GM21381 (cell line): Measurements from ENCODE around the gene PAIP1.
A peak's percentile ranks its signal among the peaks of the same experiment; 100 is the strongest.
"Not testable (repeated sequence)": the region's sequence is repeated elsewhere in the genome, so short reads cannot be mapped to it uniquely, and the experiment has no call there.

ENCODE experiments used
- ATAC-seq: cut with Tn5 transposase; IDR thresholded peaks from one replicate; pipeline ENCODE4 v1.9.1; 2021; ENCODE audit warnings: mild to moderate bottlenecking, moderate library complexity; ENCODE audit not compliant: unreplicated experiment

PAIP1 gene

GRCh38 chr5:43572357-43572756 is 15.5 kb upstream of the PAIP1 start:
- no peak for ATAC-seq

- ATAC-seq = no peak
Measured at GRCh38 chr5:43571237-43571636, 14.4 kb upstream of the PAIP1 start.

GRCh38 chr5:43570450-43571158 is 13.7 kb upstream of the PAIP1 start:
- no peak for ATAC-seq

- no peak for ATAC-seq
Measured at GRCh38 chr5:43569236-43569746, 12.4 kb upstream of the PAIP1 start.

GRCh38 chr5:43567967-43568366 is 11.1 kb upstream of the PAIP1 start:
- ATAC-seq = no peak

DNA sequence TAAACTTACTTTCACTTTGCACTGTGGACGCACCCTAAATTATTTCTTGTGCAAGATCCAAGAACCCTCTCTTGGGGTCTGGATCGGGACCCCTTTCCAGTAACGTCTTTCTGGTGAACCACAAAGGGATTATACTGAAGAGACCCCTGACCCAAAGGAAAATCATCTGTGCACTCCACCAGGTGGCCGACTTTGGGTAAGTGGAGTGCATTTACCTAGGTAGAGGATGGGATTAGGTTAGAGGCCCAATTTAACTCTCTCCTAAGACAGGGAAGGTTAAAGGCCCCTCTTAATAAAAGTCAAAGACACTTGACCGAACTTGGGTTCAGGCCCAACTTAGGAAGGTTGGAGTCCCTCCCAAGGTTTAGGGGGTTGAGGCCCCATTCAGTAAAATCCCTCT is 8.2 kb upstream of the PAIP1 start:
- no peak for ATAC-seq

- ATAC-seq = no peak
Measured at GRCh38 chr5:43564289-43564850, 7.5 kb upstream of the PAIP1 start.

DNA sequence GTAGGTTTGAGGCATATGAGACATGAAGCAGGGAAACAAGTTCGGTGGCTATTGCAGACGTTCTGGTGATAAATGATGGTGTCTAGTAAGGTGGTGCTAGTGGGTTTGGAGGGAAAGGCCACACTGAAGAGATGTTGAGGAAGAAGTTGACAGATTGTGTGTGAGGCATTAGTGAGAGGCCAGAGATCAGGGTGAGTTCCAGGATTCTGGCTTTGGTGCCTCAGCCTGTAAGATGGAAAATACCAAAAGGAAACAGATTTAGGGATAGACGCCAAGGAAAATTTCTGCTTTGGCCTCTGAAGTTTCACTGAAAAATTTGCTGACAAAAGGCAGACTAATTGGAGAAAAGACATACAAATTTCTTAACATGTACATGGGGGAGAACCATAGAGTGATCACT is 6.4 kb upstream of the PAIP1 start:
- no peak for ATAC-seq

DNA sequence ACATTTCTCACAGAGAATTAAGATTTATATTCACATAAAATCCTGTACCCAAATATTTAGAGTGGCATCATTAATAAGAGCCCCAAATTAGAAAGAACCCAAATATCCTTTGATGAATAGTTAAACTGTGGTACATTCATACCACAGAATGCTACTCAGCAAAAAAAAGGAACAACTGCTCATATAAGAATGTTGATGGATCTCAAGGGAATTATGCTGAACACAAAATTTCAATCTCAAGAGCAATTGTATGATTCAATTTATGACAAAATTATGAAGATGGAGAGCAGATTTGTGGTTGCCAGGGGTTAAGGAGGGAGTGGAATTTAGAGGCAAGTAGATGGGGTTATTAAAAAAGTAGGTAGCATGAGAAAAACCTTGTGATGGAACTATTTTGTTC is 4.5 kb upstream of the PAIP1 start:
- ATAC-seq = no peak

GRCh38 chr5:43560128-43560527 is 3.3 kb upstream of the PAIP1 start:
- ATAC-seq = no peak

GRCh38 chr5:43556607-43556856 is 345 bp downstream of the PAIP1 start:
- ATAC-seq = peak; percentile 91

DNA sequence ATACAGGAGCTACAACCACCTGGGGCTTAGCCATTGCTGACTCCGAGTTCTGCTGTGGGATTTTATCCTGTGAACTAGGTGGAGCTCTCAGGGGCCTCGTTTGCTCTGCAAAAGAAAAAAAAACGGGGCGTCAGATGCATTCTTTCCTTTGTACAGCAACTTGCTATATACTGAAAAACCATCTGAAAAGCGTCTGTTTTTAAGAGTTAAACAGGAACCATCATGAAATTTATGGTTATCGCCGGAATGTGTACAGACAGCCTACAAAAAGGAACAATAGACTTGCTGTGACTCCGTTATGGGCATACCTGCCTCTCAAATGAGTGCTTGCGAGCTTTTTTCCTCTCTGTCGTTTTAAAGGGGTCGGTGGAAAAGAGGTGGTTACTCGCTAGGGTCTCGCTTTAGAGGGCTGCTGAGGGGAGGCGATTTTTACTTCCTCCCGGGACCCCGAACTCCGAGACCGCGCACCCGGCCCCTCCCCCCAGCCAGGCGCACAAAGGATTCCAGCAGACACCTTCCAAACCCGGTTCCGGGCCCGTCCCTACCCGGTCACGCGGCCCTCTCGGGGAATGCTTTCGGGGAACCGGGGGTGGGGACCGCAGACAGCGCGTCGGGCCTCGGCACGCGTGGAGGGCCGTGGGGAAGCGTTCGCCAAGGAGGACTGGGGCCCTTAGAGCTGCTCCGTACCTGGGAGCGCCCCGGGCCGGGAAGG is 826 bp downstream of the PAIP1 start:
- ATAC-seq = peak; percentile 33

DNA sequence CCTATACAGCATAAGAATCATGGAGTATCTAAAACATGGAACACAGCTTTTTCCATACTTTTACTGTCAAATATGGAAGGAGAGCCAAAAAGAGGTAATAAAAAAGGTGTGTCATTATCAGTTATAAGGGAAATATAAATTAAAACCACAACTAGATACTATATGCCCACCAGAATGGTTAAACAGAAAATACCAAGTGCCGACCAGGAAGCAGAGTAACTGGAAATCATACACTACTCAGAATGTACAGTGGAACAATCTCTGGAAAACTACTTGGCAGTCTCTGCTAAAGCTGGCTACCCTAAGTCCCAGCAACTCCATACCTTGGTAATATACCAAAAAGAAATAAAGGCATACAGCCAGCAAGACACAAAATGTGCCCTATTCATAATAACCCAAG is 2.4 kb downstream of the PAIP1 start:
- no peak for ATAC-seq

- no peak for ATAC-seq
Measured at GRCh38 chr5:43553381-43553780, 3.5 kb downstream of the PAIP1 start.

DNA sequence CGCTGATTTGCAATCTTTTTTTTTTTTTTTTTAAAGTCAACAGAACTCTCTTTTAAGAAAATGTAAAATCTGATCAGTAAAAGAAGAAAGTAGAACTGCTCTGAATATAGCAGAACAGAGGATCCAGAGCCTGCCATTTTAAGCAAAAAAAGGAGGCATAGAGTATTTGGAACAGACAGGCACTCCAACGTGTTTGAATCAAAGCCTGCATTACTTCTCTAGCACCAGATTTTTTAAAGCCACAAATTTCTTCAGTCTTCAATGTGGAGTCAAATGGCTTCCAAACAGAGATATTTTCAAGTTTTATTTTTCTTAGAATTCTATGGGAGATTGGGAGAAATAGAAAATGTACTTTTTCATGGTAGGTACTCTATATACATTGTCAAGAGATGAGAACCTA is 5.1 kb downstream of the PAIP1 start:
- ATAC-seq = no peak

GRCh38 chr5:43549272-43549671 is 7.6 kb downstream of the PAIP1 start:
- not testable (repeated sequence) for ATAC-seq

DNA sequence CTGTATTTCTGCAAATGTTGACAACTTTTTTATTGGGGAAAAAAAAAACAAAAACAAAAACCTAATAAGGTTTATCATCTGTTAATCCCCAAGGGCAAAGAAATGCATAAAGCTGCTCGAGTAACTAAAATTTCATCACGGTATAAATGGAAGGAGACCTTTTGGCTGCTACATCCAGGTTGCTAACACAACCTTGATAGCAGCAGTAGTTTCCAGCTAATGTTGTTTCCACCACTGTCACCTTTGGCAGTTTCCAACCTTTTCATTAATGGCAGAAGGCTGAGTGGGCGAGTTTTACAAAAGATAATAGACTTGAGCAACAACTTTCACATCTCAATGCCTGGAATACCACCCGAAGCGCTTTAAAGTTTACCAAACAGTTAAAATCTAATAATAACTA is 8.5 kb downstream of the PAIP1 start:
- no peak for ATAC-seq

- ATAC-seq = no peak
Measured at GRCh38 chr5:43547532-43547931, 9.3 kb downstream of the PAIP1 start.

- ATAC-seq = no peak
Measured at GRCh38 chr5:43543434-43543833, 13.4 kb downstream of the PAIP1 start.

DNA sequence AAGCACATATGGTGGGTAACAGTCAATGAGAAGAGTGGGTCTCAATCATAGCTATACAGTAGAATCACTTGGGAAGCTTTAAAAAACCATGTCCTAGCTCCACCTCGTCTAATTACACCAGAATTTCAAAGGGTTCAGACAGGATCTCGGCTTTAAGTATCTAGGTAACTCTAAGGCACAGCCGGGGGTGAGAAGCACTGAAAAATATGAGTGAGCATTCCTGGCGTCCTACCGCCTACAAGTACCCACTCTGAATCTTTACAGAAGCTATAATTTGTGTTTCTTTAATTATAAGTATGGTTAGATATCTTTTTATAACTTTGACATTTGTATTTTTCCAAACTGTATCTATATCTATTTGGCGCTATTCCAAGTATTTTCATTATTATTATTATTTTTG is 16.1 kb downstream of the PAIP1 start:
- ATAC-seq = no peak

DNA sequence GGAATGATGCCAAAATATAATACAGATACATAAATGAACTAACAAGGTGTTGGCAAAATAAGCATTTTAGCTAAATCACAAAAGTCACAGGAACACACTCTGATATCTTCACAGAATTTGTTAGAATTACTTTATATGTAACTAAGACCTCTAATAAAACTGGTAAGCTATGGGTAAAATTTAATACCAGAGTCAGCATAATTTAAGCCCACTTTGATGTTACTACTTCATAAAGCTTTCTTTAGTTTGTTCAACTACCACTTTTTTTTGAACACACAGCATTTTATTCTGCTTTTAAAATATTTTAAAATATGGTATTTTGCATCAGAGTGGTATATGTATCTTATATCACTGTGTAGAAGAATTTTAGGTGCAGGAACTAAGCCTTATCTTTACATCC is 19.9 kb downstream of the PAIP1 start:
- no peak for ATAC-seq

DNA sequence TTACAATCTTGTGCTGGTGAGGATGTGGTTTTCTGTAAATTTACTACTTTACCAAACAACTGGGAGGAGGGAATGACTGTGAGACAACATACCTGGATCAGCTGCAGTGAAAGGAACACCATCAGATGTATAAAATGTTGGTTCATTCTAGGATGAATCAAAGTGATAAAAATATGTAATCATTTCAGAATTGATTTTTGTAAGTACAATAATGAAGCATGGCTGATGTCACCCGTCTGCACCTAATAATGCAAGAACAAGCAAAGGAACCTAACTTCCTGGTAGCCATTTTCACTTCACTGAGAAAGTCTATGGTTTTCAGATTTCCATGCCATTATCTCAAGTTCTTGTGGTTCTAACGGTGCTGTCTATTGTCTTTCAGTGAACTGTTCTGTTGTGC is 23.2 kb downstream of the PAIP1 start:
- ATAC-seq = no peak
